SIG-M5 treated with dmso at 0.1 percent for 504 hours (cell line): ENCODE data around the gene PRR12.

Experiments
- DNase-seq: peaks from one replicate; lab custom pipeline; 2025; ENCODE audit not compliant: unreplicated experiment; lab: John Stamatoyannopoulos, UW

The PRR12 gene

DNA sequence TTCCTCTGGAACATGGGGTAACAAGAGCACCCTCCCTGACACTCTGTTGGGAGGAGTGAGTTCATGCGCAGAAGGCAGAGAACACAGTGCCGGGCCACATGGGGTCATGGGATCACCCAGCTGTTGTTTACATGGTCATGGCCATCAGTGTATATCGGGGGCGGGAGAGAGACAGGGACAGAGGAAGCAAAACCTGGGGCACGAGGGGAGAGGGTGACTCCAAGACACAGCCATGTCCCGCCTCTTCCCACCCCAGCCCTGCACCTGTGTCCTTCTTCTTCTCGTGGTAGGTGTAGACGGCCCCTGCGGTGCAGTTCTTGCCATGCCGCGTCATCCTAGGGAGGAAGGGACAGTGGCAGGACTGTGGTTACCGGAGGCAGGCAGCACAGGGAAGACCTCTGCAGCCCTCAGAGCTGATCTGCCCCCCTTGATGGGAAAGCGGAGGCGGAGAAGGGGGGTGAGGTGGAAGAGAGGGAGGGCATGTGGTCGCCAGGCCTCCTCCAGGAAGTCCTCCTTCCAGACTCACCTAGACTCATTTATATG is 30.6 kb upstream of the PRR12 start:
- no peak for DNase-seq

DNA sequence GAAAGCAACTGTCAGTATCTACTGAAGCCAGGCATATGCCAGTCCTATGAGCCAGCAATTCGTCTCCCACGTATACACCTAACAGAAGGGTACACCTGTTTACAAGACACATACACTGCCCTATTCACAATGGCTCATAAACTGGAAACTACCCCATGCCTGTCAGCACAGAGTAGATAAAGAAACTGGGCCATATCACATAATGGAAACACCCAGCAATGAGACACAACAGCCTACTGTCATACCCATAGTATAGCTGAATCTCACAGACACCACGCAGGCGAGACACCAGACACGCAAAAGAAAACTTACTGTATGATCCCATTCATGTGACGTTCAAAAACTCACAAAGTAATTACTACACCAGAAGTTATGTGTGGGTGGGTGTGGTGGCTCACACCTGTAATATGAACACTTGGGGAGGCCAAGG is 26.4 kb upstream of the PRR12 start:
- DNase-seq: no peak

DNA sequence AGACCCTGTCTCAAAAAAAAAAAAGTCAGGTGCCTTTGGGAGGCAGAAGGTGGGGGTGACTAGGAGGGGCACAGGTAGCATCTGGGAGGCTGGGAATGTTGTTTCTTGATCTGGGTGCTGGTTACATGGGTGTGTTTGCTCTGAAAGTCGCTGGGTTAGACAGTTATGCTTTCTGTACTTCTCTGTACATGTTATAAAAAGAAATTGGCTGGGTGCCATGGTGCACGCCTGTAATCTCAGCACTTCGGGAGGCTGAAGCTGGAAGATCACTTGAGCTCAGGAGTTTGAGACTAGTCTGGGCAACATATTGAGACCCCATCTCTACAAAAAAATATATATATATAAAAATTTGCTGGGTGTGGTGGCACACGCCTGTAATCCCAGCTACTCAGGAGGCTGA is 25.7 kb upstream of the PRR12 start:
- no peak for DNase-seq

DNA sequence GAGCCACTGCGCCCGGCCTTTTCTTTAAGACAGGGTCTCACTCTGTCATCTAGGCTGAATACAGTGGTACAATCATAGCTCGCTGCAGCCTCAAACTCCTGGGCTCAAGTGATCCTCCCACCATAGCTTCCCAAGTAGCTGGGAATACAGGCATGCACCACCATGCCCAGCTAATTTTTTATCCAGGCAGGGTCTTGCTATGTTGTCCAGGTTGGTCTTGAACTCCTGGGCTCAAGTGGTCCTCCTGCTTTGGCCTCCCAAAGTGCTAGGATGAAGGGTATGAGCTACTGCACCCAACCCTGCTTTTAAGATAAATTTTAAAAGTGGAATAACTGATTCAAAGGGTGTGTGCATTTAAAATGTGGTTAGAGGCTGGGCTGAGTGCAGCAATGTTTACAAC is 24.7 kb upstream of the PRR12 start:
- DNase-seq: no peak

DNA sequence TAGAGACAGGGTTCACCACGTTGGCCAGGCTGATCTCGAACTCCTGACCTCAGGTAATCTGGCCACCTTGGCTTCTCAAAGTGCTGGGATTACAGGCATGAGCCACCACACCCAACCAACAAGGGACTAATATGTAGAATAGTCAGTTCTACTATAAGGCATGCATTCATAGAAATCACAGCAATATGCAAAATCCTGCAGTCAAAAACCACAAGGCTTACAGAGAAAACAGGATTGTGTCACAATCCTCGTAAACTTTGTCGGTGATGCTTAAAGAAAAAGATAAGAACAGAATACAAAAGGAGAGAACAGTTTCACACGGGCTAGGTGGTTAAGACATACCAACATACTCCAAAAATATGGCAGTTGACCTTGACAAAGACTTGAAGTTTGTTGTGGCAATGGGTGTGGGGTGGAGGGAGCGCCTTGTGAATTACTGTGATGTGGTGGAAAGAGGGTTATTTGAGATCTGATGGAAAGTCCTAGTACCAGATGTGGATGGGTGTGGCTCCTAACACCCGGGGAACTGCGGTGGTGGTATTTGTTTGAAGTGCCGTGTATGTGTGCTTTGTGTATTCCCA is 23.0 kb upstream of the PRR12 start:
- peak; percentile 27 for DNase-seq

DNA sequence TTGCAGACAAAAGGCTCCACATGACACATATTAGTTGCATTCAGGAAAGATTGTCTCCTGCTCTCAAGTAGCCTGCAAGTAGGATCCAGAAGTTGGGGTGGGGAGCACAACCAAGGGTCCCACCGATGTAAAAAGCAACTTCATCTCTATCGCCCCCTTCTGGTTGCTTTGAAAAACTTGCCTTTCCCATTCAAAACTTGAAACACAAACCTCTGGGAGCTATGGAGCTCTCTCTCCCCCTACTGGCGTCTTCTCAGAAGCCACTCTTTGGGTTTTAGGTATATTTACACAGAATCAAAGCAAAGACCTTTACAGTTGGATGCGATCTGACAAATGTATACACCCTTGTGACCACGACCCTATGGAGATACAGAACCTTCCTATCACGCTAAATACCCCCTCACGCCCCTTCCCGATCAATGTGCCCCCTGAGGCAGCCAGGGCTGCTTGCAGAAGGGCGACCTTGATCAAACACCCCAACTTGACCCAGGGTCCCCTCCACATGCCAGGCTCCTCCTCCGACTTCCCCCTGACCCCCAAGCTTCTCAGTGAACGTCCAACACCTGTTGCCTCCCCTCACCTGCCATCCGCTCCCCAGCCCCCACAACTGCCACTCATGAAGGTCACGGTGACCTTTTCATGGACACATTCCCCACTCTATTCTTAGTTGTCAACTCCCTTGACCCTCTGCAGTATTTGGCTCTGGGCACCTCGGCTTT is 20.7 kb upstream of the PRR12 start:
- DNase-seq: peak; percentile 93

DNA sequence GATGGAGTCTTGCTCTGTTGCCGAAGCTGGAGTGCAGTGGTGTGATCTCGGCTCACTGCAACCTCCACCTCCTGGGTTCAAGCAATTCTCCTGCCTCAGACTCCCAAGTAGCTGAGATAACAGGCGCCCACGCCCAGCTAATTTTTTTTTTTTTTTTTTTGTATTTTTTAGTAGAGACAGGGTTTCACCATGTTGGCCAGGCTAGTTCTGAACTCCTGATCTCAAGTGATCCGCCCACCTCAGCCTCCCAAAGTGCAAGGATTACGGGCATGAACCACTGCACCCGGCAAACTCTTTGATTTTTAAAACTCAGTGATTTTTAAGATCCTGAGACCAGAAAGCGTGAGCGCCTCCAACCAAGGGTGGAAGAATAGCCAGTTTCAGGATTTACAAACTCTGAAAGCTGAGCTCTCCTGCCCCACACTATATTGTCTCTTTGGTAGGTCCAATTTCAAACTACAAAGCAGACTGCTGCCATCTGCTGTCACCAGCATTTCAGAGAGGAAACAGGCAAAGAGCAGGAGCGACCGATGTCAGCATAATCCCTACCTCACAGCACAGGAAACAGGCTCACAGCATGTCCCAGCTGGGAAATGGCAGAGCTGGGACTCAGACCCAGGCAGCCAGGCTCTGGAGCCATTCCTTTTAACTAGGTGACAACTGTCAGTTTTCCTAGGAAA is 19.8 kb upstream of the PRR12 start:
- DNase-seq: peak; percentile 40

DNA sequence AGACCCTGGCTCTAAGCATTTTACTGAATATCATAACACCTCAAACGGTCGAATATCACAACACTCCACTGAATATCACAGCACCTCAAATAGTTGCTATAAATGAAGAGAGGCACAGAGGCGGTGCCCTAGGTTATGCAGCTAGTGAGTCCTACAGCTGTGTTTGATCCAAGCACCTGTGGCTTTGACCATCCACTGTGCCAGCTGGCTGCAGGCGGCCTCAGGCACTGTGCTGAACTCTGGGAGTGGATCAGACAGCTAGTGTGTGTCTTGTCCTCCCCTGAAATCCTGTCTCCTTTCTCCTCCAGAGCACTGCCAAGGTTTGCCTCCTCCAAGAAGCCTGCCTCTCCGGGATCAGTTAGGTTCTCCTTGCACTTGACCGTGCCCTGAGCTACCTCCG is 18.0 kb upstream of the PRR12 start:
- DNase-seq: no peak

DNA sequence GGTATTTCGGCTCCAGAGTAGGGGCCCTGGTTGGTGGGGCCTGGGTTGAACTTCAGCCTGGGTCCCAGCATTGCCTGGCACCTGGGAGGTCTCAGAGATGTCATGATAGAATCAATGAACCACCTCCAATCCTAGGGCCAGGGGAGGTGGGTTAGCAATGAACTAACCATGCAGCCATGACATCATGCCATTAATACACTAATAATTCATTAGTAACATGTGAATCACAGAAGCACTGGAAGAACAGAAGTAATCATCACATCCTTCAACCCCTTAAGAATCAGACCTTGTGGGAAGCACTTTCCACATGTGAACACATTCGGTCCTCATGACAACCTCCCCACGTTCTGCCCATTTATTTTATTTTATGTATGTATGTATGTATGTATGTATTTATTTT is 17.6 kb upstream of the PRR12 start:
- DNase-seq: no peak

DNA sequence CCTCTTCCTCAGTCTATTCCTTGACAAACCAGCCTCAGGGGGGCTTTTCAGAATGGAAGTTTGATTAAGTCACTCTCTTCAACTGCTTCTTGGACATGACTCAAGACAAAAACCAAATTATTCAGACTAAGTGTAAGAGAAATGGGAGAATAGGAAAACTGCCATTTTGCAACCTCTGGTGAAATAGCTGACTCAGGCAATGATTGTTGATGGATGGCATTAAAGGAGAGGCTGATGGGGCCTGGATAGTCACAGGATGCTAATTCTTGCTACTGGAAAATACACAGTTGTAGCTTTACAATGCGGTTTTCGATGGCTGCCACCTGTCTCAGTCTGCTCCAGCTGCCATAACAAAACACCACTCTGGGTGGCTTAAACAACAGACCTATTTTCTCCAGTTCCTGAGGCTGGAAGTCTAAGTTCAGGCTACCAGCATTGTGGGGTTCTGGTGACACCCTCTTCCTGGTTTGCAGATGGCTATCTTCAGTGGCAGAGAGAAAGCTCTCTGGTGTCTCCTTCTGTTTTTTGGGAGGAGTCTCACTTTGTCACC is 16.7 kb upstream of the PRR12 start:
- no peak for DNase-seq

DNA sequence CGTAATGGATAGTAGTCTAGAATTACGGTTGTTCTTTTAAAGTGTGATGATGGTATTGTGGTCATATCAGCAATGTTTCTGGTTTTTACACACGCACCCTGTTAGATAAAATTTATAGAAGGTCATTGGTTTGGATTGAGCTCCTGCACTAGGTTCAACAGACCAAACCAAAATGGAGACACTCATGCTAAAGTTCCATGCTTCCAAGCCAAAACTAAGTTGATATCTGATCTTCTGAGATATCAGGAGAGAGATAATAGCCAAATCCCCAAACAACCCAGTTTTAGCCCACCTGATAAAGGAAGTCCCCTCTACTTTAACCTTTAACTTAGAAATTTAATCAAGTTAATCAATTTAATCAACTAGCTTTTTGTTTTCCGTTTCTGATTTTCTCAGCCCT is 11.8 kb upstream of the PRR12 start:
- DNase-seq: no peak

DNA sequence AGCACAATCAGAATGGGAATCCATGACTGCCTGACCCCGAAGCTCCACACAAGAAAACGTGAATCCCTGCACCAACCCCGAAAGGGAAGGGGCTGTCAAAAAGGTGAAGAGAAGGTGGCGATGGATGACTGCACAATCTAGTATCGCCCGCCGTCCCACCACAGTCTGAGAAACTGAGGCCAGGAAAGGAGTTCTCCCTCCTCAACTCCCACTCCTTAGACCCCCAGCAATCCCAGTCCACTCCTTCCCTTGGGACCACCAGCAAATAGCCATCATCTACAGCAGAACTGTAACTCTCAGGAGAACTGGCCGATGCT is 11.1 kb upstream of the PRR12 start:
- no peak for DNase-seq

DNA sequence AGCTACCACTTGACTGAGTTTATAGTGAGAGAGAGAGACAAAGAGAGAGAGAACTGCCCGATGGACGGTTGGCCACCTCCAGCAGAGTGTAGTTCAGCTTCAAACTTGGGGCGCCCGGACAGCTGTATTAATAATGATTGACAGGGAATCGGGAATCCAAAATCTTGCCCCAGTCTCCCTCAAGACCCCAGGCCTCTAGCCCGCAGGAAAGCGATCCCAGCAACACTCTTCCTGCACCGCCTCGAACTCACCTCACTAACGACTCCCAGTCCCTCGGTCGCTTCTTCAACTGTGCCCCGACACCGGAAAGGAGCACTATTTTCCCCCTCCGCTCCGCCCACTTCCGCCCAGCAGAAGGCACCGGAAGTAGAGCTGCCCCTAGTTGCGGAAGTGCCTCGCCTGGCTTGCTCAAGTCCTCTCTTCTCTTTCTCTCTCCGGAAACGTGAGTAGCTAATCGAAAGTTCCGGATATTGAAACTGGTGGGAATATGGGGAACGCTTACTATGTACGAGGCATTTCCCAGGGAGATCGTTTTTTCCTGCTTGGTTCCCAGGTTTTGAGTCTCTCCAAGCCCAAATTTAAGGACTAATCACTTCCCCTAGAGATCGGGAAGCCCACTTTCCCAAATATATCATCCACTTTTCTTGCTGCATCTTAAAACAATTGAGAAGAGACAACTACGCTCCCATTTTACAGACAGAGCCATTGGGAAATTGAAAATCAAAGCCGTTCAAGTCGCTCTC is 10.5 kb upstream of the PRR12 start, which contains the start of gene NOSIP:
NOSIP (minus strand) TSS at position 293 of the 743 bp plus-strand sequence. CDS start 19,865 bp downstream, outside the sequence.
- peak; percentile 99 for DNase-seq

DNA sequence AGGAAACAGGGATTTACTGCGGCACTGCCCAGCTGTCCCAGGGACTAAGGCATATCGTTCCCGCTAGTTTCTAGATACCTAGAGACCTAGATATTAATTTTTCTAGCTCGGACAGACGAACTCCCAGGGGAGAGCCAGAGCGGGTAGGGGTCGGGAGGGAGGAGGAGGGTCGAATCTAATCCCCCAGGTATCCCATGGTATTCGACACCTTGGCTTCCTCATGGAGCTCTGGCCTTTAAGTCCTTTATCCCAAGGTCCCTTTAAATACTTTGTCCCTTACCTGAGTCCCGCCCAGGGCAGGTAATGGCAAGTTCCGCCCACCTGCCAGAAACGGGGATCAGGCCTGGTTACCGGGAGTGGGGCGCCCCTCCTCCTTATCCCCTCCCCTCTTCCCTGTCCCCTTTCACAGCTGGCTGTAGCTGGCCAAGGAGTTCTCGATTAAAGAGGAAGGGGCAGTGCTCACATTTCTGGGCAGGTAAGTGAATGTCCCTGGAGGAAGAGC is 9.9 kb upstream of the PRR12 start, which contains the start of gene PRRG2:
PRRG2 (plus strand) TSS at position 310 of the 502 bp plus-strand sequence. CDS start 1,904 bp downstream, outside the sequence.
- DNase-seq: no peak

DNA sequence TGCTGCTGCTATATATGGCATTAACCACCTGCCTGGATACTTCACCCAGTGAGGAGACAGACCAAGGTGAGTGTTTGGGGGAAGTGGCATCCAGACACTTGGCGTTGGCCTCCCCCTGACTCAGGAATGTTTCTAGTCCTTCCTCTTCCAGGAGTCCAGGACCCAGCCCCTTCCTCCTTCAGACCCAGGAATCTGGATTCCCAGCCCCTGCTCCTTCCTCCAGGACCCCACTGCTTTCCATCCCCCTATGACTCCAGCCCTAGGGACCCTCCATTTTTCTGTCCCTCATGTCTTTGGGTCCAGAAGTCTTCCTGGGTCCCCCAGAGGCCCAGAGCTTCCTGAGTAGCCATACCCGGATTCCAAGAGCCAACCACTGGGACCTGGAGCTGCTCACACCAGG is 7.7 kb upstream of the PRR12 start:
- DNase-seq: no peak

DNA sequence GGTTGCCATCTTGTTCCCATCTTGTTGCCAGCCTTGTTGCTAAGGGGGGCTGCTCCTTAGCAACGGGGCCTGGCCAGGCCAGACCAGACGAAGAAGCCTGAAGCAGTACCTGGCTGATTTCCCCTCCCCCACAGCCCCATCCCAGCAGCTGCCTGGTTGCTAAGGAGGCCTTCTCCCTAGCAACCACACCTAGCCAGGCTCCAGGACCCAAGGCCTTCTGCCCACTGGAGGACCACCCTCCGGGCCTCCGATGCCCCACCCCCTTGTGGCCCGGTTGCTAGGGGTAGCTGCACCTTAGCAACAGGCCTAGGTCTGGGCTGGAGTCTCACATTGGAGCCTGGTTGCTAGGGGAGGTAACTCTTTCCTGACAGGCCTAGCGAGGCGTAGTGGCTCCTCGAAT is 6.0 kb upstream of the PRR12 start:
- DNase-seq: no peak

DNA sequence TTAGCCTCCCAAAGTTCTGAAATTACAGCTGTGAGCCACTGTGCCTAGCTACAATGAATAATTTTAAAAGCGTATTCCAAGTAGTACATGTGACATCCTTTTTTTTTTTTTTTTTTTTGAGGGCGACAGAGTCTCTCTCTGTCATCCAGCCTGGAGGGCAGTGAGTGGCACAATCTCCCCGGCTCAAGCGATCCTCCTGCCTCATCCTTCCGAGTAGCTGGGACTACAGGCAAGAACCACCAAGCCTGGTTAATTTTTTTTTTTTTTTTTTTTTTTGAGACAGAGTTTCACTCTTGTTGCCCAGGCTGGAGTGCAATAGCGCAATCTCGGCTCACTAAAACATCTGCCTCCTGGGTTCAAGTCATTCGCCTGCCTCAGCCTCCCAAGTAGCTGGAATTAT is 3.8 kb upstream of the PRR12 start:
- DNase-seq: no peak

DNA sequence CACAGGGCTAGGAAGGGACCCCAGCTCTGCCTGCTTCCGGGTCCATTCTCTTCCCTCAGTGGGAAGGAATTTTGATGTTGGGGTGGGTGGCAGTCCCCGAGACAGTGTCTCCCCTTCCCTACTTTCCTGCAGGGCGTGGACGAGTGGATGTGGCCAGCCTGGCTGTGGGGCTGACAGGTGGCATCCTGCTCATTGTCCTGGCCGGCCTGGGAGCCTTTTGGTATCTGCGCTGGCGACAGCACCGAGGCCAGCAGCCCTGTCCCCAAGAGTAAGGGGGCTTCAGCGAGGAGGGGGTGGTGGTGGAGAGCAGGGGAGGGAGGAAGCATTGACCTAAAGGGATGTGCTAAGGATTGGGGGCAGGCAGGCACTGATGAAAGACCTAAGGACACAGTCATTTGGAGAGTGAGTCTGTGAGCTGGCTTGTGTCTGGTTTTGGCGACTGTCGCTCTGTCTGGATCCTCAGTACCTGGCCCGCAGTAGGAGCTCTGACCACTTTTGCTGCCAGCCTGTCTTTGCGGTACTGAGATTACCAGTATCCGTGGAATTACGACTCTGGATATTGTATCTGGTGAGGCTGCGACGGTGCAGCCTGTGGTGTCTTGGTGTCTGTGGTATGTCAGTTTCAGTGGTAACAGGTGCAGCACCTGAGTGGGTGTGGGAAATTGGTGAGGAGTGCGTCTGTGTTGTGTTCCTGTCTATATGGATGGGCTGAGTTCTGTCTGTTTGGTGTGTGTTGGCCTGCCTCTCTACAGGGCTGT is 2.4 kb upstream of the PRR12 start:
- DNase-seq: no peak

DNA sequence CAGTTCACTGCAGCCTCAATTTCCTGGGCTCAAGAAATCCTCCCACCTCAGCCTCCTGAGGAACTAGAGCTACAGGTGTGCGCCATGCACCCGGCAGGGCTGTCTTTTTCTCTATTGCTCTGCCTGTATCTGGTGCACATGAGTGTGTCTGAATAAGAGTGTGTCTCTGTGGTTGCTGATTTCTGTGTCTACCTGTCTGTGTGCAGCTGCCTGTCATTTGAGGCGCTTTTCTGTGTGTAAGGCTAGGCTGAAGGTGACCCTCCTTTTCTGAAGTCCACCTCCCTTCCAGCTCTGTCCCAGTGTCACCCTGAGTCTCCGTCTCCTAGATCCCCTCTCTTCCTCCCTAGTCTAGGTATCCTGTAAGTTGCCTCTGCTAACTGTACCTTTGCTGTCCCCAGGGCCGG is 1.5 kb upstream of the PRR12 start:
- no peak for DNase-seq
